ENCODE measurements around the gene EYS.
"Not testable (repeated sequence)": the region's sequence is repeated elsewhere in the genome, so short reads cannot be mapped to it uniquely, and the experiment has no call there.

The EYS gene

DNA sequence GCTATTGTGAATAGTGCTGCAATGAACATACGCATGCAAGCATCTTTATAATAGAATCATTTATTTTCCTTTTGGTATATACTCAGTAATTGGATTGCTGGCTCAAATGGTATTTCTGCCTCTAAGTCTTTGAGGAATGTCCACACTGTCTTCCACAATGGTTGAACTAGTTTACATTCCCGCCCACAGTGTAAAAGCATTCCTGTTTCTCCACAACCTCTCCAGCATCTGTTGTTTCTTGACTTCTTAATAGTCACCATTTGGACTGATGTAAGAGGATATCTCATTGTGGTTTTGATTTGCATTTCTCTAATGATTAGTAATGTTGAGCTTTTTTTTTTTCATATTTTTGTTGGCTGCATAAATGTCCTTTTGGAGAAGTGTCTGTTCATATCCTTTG is 1862.7 kb downstream of the EYS start:
- DNase-seq (ENCODE audit: low read depth) = no peak
- TF ChIP-seq, protein P1, sequence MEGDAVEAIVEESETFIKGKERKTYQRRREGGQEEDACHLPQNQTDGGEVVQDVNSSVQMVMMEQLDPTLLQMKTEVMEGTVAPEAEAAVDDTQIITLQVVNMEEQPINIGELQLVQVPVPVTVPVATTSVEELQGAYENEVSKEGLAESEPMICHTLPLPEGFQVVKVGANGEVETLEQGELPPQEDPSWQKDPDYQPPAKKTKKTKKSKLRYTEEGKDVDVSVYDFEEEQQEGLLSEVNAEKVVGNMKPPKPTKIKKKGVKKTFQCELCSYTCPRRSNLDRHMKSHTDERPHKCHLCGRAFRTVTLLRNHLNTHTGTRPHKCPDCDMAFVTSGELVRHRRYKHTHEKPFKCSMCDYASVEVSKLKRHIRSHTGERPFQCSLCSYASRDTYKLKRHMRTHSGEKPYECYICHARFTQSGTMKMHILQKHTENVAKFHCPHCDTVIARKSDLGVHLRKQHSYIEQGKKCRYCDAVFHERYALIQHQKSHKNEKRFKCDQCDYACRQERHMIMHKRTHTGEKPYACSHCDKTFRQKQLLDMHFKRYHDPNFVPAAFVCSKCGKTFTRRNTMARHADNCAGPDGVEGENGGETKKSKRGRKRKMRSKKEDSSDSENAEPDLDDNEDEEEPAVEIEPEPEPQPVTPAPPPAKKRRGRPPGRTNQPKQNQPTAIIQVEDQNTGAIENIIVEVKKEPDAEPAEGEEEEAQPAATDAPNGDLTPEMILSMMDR (IDR thresholded peaks at IDR 0.05; ENCODE audit: control insufficient read depth, extremely low read depth, insufficient read depth) = no peak
- H3K4me3 ChIP-seq (ENCODE audit: low read depth, low read length) = no peak overlapping the region

DNA sequence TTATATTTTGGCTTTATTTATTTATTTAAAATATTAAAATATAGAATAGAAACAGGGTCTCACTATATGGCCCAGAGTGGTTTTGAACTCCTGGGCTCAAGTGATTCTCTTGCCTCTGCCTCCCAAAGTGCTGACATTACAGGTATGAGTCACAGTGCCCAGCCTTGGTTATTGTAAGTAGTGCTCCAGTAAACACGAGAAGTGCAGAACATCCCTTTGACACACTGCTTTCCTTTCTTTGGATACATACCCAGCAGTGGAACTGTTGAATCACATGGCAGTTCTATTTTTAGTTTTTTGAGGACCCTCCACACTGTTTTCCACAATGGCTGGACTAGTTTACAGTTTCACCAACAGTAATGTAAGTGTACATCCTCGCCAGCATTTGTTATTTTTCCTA is 1867.5 kb downstream of the EYS start:
- no peak overlapping the region for H3K4me3 ChIP-seq (ENCODE audit: low read depth, low read length)
- TF ChIP-seq, protein P1 (IDR thresholded peaks at IDR 0.05; ENCODE audit: control insufficient read depth, extremely low read depth, insufficient read depth) = no peak
- no peak for DNase-seq (ENCODE audit: low read depth)

DNA sequence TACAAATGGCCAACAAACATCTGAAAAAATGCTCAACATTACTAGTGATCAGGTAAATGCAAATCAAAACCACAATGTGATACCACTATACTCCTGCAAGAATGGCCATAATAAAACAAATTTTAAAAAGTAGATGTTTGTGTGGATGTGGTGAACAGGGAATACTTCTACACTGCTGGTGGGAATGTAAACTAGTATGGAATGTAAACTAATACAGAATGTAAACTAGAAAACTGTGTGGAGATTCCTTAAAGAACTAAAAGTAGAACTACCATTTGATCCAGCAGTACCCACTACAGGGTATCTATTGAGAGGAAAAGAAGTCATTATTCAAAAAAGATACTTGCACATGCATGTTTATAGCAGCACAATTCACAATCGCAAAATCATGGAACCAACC is 1878.3 kb downstream of the EYS start:
- H3K4me3 ChIP-seq (ENCODE audit: low read depth, low read length); DNase-seq (ENCODE audit: low read depth): not testable (repeated sequence)

DNA sequence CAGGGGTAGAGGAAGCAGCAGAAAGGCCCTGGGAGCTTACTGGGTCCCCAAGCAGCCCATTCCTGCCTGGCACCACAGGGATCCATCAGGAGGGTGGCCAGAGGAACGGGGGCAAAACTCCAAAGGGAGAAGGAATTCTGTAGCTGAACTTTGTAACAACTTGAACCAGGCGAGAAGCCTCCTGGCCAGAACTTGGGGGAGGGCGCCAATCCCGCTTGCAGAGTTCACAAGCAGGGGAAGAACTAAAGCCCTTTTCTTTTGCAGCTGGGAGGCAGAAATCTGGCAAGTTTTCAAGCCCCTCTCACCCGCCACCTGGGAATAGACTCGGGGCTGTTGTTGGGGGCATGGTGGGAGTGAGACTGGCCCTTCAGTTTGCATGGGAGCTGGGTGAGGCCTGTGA is 1882.3 kb downstream of the EYS start:
- TF ChIP-seq, protein P1 (IDR thresholded peaks at IDR 0.05; ENCODE audit: control insufficient read depth, extremely low read depth, insufficient read depth) = no peak
- no peak for DNase-seq (ENCODE audit: low read depth)

DNA sequence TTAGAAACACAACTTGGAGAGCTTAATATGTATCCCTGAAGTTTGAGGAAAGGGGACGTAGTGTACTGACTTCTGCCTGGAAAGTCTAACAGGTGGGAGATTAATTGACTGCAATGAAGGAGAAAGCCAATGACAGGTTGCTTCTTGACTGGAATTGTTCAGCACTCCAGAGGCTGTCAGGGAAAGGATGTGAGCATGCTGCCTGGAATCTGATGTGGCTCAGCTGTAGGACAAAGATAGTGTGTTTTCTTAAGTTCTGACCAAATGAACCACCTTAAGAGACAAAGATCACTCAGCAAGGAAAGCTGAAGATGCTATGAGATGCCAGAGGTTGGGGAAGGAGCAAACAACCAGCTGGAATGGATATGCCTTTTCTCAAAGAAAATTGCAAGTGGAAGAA is 1885.6 kb downstream of the EYS start:
- TF ChIP-seq, protein P1 (IDR thresholded peaks at IDR 0.05; ENCODE audit: control insufficient read depth, extremely low read depth, insufficient read depth) = no peak
- no peak overlapping the region for H3K4me3 ChIP-seq (ENCODE audit: low read depth, low read length)
- no peak for DNase-seq (ENCODE audit: low read depth)

More for the DNA sequence above, 1882.3 kb downstream of the EYS start:
- H3K4me3 ChIP-seq (ENCODE audit: low read depth, low read length) = no peak overlapping the region

DNA sequence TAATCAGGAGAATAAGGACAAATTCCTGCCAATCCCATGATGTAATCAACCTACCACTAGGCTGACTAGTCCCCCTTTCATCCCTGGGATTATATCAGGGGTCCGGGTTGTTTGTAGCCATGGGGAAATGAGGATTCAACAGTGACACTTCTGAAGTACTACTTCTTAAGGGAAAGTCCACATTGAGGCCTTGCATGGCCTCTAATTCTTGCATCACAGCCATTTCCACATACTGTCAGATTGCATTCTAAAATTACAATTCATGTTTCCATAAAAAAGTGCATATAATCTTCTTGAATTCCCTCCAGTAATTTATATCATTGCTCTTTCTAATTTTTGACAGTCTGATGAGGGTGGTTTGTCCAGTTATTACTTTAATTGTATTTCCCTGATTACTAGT is 1887.2 kb downstream of the EYS start:
- no peak overlapping the region for H3K4me3 ChIP-seq (ENCODE audit: low read depth, low read length)
- no peak for DNase-seq (ENCODE audit: low read depth)
- TF ChIP-seq, protein P1 (IDR thresholded peaks at IDR 0.05; ENCODE audit: control insufficient read depth, extremely low read depth, insufficient read depth) = no peak

DNA sequence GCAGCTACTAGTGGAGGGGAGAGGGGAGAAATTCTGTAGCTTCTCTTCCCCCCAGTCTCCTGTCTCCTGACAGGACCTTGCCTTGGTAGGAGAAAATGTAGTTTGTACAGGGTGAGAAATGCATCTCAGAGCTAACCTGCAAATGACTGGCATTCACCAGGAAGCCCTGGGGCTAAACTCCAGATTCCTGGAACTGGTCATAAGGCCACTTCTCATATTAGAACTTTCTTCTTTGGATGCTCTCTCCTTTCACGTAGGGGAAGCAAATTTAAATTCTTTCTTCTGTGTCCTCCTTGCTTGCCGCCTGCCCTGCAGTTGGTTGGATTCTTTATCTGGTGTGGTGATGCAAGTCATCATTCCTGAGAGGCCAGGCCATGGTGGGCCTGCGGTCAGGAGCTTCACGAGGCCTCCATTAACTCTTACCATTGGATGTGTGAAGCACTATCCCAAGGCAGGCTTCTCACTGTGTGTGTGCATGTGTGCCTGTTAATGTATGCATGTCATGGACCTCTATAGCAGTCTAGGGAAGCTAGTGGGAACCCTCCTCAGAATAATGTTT is 1889.5 kb downstream of the EYS start:
- H3K4me3 ChIP-seq (ENCODE audit: low read depth, low read length) = no peak overlapping the region
- DNase-seq (ENCODE audit: low read depth) = no peak
- TF ChIP-seq, protein P1 (IDR thresholded peaks at IDR 0.05; ENCODE audit: control insufficient read depth, extremely low read depth, insufficient read depth) = no peak

Measured in LNCaP clone FGC (cell line).